HepG2 (cell line): ENCODE results near the gene TRIM15. TPM values are rescaled to one million over a fixed set of nuclear protein-coding genes. Genes with fewer than 3 reads are reported as not detected.

Experiments
- CHD2 ChIP-seq: IDR thresholded peaks from 2 replicates; pipeline ENCODE4 v1.6.1; 2011; ENCODE audit warnings: low read depth, low read length, improper control_type of control experiment
- JDP2 ChIP-seq: sonication (generic); formaldehyde crosslinking; IDR thresholded peaks from 2 replicates; pipeline ENCODE4 v1.8.1; 2022; ENCODE audit warnings: missing genetic modification reagents, borderline replicate concordance
- NFAT5 ChIP-seq: sonication (generic); formaldehyde crosslinking; IDR thresholded peaks from 2 replicates; pipeline ENCODE4 v1.4.0; 2020; ENCODE audit warnings: missing genetic modification reagents
- PATZ1 ChIP-seq: sonication (generic); formaldehyde crosslinking; IDR thresholded peaks from 2 replicates; pipeline ENCODE4 v1.4.0; 2020; ENCODE audit warnings: missing genetic modification reagents
- TMF1 ChIP-seq: sonication (generic); formaldehyde crosslinking; IDR thresholded peaks from 2 replicates; pipeline ENCODE4 v1.8.1; 2022; ENCODE audit warnings: low read depth, missing genetic modification reagents
- ZBTB14 ChIP-seq: sonication (generic); formaldehyde crosslinking; IDR thresholded peaks from 2 replicates; pipeline ENCODE4 v1.4.0; 2020; ENCODE audit warnings: missing genetic modification reagents
- ZFP91 ChIP-seq: sonication (generic); formaldehyde crosslinking; IDR thresholded peaks from 2 replicates; pipeline ENCODE4 v1.9.0; 2022; ENCODE audit warnings: missing genetic modification reagents, mild to moderate bottlenecking, borderline replicate concordance
- ZNF224 ChIP-seq: sonication (generic); formaldehyde crosslinking; IDR thresholded peaks from 2 replicates; pipeline ENCODE4 v1.5.0; 2020; ENCODE audit warnings: mild to moderate bottlenecking, missing genetic modification reagents
- ZNF256 ChIP-seq: sonication (generic); formaldehyde crosslinking; conservative IDR thresholded peaks from 2 replicates; pipeline ENCODE4 v1.4.0; 2020; ENCODE audit warnings: missing genetic modification reagents
- ZNF280D ChIP-seq: sonication (generic); formaldehyde crosslinking; IDR thresholded peaks from 2 replicates; pipeline ENCODE4 v1.5.1; 2020; ENCODE audit warnings: mild to moderate bottlenecking, missing genetic modification reagents
- ZNF44 ChIP-seq: sonication (generic); formaldehyde crosslinking; IDR thresholded peaks from 2 replicates; pipeline ENCODE4 v1.5.1; 2020; ENCODE audit warnings: mild to moderate bottlenecking, missing genetic modification reagents
- ZNF614 ChIP-seq: IDR thresholded peaks from 2 replicates; pipeline ENCODE4 v1.6.1; 2018; ENCODE audit warnings: missing biosample characterization, missing genetic modification reagents, inconsistent platforms, borderline replicate concordance
- ZNF616 ChIP-seq: sonication (generic); formaldehyde crosslinking; IDR thresholded peaks from 2 replicates; pipeline ENCODE4 v1.5.0; 2020; ENCODE audit warnings: low read depth, mild to moderate bottlenecking, missing genetic modification reagents
- ZNF629 ChIP-seq: sonication (generic); formaldehyde crosslinking; conservative IDR thresholded peaks from 2 replicates; pipeline ENCODE4 v1.5.0; 2020; ENCODE audit warnings: missing genetic modification reagents
- polyA plus RNA-seq, 8 experiments: library from polyadenylated mRNA; depleted of rRNA in 3 of 8; stranded (reverse) in 7 of 8; unstranded in 1 of 8; fragments of >200 nt; fragmentation: Illumina TruSeq in 4 of 8; extraction: Trizol in 4 of 8; gene quantifications; 2 replicates each; pipeline versions ENCODE4 v1.2.1 to v1.2.3, GENCODE V29; 2011 to 2016; ENCODE audit warnings: low read depth in 4 of 8, missing spikeins in 1 of 8, mixed read lengths in 1 of 8; ENCODE audit not compliant: insufficient read depth in 1 of 8
- total RNA-seq, 5 experiments: library from RNA; depleted of rRNA; stranded (reverse); fragments of >200 nt; fragmentation: Illumina TruSeq; extraction: Trizol; gene quantifications; 2 replicates each; pipeline ENCODE4 v1.2.3, GENCODE V29; 2016; ENCODE audit warnings: low read depth in 1 of 5

The TRIM15 gene
- total and polyA plus RNA-seq, 2 of the 13 experiments (the other 11 are each of a cell fraction or from before 2014, with no cell fraction given), result 35.1 to 38.2 TPM

GRCh38 chr6:30213957-30214656 is 50.8 kb downstream of the TRIM15 start (continued):
- TF ChIP-seq ZNF629 (CRISPR knock-in tag), result peak; percentile 98
- TF ChIP-seq ZNF614, result peak; percentile 90; the same call in 1 of the 2 replicates
- peak; percentile 89 for TF ChIP-seq ZBTB14 (CRISPR knock-in tag)
- TF ChIP-seq CHD2, result no peak
- TF ChIP-seq JDP2 (CRISPR knock-in tag), result no peak
- peak; percentile 31 for TF ChIP-seq ZNF224 (CRISPR knock-in tag)
- TF ChIP-seq ZNF256 (CRISPR knock-in tag), result no peak; the same call in 1 of the 2 replicates
- TF ChIP-seq ZFP91 (CRISPR knock-in tag), result peak; percentile 92; the same call in 1 of the 2 replicates
- TF ChIP-seq ZNF280D, result peak; percentile 92
- TF ChIP-seq NFAT5 (CRISPR knock-in tag), result peak; percentile 74; the same call in 1 of the 2 replicates
- TF ChIP-seq ZNF44 (CRISPR knock-in tag), result no peak
- TF ChIP-seq PATZ1 (CRISPR knock-in tag), result peak; percentile 86
- no peak; the same call in 1 of the 2 replicates for TF ChIP-seq ZNF616 (CRISPR knock-in tag)
- peak; percentile 48; the same call in 1 of the 2 replicates for TF ChIP-seq TMF1
